SK-N-SH (cell line): ENCODE data around the gene DIAPH2. TPM values are rescaled to one million over a fixed set of nuclear protein-coding genes. Genes with fewer than 3 reads are reported as not detected.

Experiments
- CTCF ChIA-PET: fragments of 300-600, 350-600 bp; formaldehyde crosslinking; extraction: SDS; loops from one replicate; lab custom pipeline; 2021; lab: Yijun Ruan, JAX
- POLR2A ChIA-PET: fragments of 350-600 bp; sonication (Branson Sonifier 250); formaldehyde crosslinking; extraction: SDS; loops from one replicate; lab custom pipeline; 2020; ENCODE audit warnings: antibody characterized with exemption, inconsistent platforms; lab: Yijun Ruan, JAX
- DNase-seq: peaks from one replicate; pipeline ENCODE4 v3.0.0; 2012
- H2AFZ ChIP-seq: fragments of 200-600 bp; sonication (generic); 2 replicates; pipeline ENCODE4 v1.8.1; 2016; ENCODE audit warnings: antibody characterized with exemption, mild to moderate bottlenecking, low read depth
- H3F3A ChIP-seq: fragments of 200-600 bp; sonication (generic); replicated peaks from 2 replicates; pipeline ENCODE3; 2016; ENCODE audit warnings: antibody characterized with exemption, mild to moderate bottlenecking; ENCODE audit not compliant: insufficient read depth
- H3K27ac ChIP-seq, 2 experiments: fragments of 200-500 bp in 1 of 2; fragments of 200-600 bp in 1 of 2; sonication (Bioruptor generic) in 1 of 2; sonication (generic), shearing (Covaris generic) in 1 of 2; 2 replicates each; pipeline versions ENCODE4 v1.5.1 to v1.6.1; 2014 to 2016; ENCODE audit warnings: low read depth in 2 of 2, inconsistent platforms in 1 of 2, low read length in 1 of 2, mild to moderate bottlenecking in 1 of 2, mixed read lengths in 1 of 2
- H3K27me3 ChIP-seq: fragments of 200-600 bp; sonication (generic), shearing (Covaris generic); 2 replicates; pipeline ENCODE4 v1.6.1; 2016; ENCODE audit warnings: mixed run types; ENCODE audit not compliant: insufficient read depth
- H3K36me3 ChIP-seq, 2 experiments: fragments of 200-500 bp in 1 of 2; fragments of 200-600 bp in 1 of 2; sonication (Bioruptor generic) in 1 of 2; sonication (generic) in 1 of 2; replicated peaks in 1 of 2; 2 replicates each; pipeline versions ENCODE3 to v1.5.1; 2014 to 2016; ENCODE audit warnings: low read length in 1 of 2, mild to moderate bottlenecking in 1 of 2; ENCODE audit not compliant: insufficient read depth in 2 of 2, control insufficient read depth in 1 of 2
- H3K4me1 ChIP-seq, 2 experiments: fragments of 200-500 bp in 1 of 2; fragments of 200-600 bp in 1 of 2; sonication (Bioruptor generic) in 1 of 2; sonication (generic), shearing (Covaris generic) in 1 of 2; 2 replicates each; pipeline versions ENCODE4 v1.5.1 to v1.6.1; 2014 to 2016; ENCODE audit warnings: low read depth in 1 of 2, low read length in 1 of 2, mixed run types in 1 of 2; ENCODE audit not compliant: insufficient read depth in 2 of 2, control insufficient read depth in 1 of 2
- H3K4me2 ChIP-seq: fragments of 200-600 bp; sonication (generic), shearing (Covaris generic); 2 replicates; pipeline ENCODE4 v1.6.1; 2017; ENCODE audit warnings: mixed run types
- H3K4me3 ChIP-seq, 2 experiments: fragments of 200-500 bp in 1 of 2; fragments of 200-600 bp in 1 of 2; sonication (Bioruptor generic) in 1 of 2; sonication (generic), shearing (Covaris generic) in 1 of 2; 2 replicates each; pipeline versions ENCODE4 v1.5.1 to v1.8.1; 2014 to 2016; ENCODE audit warnings: low read depth in 2 of 2, inconsistent platforms in 1 of 2, low read length in 1 of 2, mild to moderate bottlenecking in 1 of 2, mixed read lengths in 1 of 2, moderate library complexity in 1 of 2
- H3K79me2 ChIP-seq: fragments of 200-600 bp; sonication (generic); 2 replicates; pipeline ENCODE4 v1.8.1; 2017; ENCODE audit warnings: mild to moderate bottlenecking; ENCODE audit not compliant: insufficient read depth
- H3K9ac ChIP-seq: fragments of 200-600 bp; sonication (generic); 2 replicates; pipeline ENCODE4 v1.6.1; 2017; ENCODE audit warnings: mixed run types
- H3K9me2 ChIP-seq: fragments of 200-600 bp; sonication (generic); 2 replicates; pipeline ENCODE4 v1.6.1; 2017; ENCODE audit warnings: mixed run types
- H3K9me3 ChIP-seq: fragments of 200-600 bp; sonication (generic); 2 replicates; pipeline ENCODE4 v1.6.1; 2017; ENCODE audit warnings: mixed run types, mild to moderate bottlenecking, moderate library complexity
- H4K20me1 ChIP-seq: fragments of 200-600 bp; sonication (generic); 2 replicates; pipeline ENCODE4 v1.6.1; 2017; ENCODE audit warnings: mild to moderate bottlenecking, mixed run types; ENCODE audit not compliant: insufficient read depth
- EP300 ChIP-seq, 2 experiments: IDR thresholded peaks; 2 replicates each; pipeline versions ENCODE4 v1.4.0 to v1.6.1; 2012; ENCODE audit warnings: borderline replicate concordance in 1 of 2, low read depth in 1 of 2, low read length in 1 of 2
- FOXJ3 ChIP-seq: sonication (generic); formaldehyde crosslinking; IDR thresholded peaks from 2 replicates; pipeline ENCODE4 v1.5.1; 2020; ENCODE audit warnings: mild to moderate bottlenecking, missing genetic modification reagents
- MEF2A ChIP-seq: IDR thresholded peaks from 2 replicates; pipeline ENCODE4 v1.4.0; 2012; ENCODE audit warnings: low read depth, borderline replicate concordance
- MXI1 ChIP-seq: IDR thresholded peaks from 2 replicates; pipeline ENCODE4 v1.6.1; 2012; ENCODE audit warnings: mild to moderate bottlenecking, low read depth, low read length, improper control_type of control experiment
- NFIC ChIP-seq: IDR thresholded peaks from 2 replicates; pipeline ENCODE4 v1.4.0; 2012; ENCODE audit warnings: borderline replicate concordance
- NRF1 ChIP-seq: IDR thresholded peaks from 2 replicates; pipeline ENCODE4 v1.6.1; 2012; ENCODE audit warnings: low read depth, mild to moderate bottlenecking, low read length
- PBX3 ChIP-seq: IDR thresholded peaks from 2 replicates; pipeline ENCODE4; 2012
- POLR2AphosphoS5 ChIP-seq: IDR thresholded peaks from 2 replicates; pipeline ENCODE4 v1.6.1; 2012; ENCODE audit warnings: low read depth, low read length
- RAD21 ChIP-seq: IDR thresholded peaks from 2 replicates; pipeline ENCODE4 v1.6.1; 2012; ENCODE audit warnings: mild to moderate bottlenecking, low read length
- SIN3A ChIP-seq: IDR thresholded peaks from 2 replicates; pipeline ENCODE4 v1.6.1; 2012; ENCODE audit warnings: low read depth, mild to moderate bottlenecking, low read length, moderate library complexity, borderline replicate concordance
- TEAD4 ChIP-seq: IDR thresholded peaks from 2 replicates; pipeline ENCODE4 v1.4.0; 2012; ENCODE audit warnings: mild to moderate bottlenecking, borderline replicate concordance; ENCODE audit not compliant: insufficient read depth
- USF1 ChIP-seq: IDR thresholded peaks from 2 replicates; pipeline ENCODE4 v1.4.0; 2012; ENCODE audit warnings: low read depth, borderline replicate concordance
- USF2 ChIP-seq: fragments of 150-350 bp; IDR thresholded peaks from 2 replicates; pipeline ENCODE4 v1.6.1; 2017; ENCODE audit warnings: antibody characterized with exemption, low read length, low read depth, borderline replicate concordance
- ZBTB33 ChIP-seq: IDR thresholded peaks from 2 replicates; pipeline ENCODE4 v1.4.0; 2012; ENCODE audit warnings: low read depth, borderline replicate concordance
- WGBS: methylation state at CpG from one replicate; pipeline ENCODE4 v1.1.6; 2017; ENCODE audit warnings: low lambda C conversion rate; 5-methylcytosine and 5-hydroxymethylcytosine counted together
- polyA plus RNA-seq, 3 experiments: library from polyadenylated mRNA; depleted of rRNA; stranded (reverse); fragments of >200 nt; gene quantifications; 2 replicates each; pipeline ENCODE4 v1.2.3, GENCODE V29; 2012

The DIAPH2 gene
- polyA plus RNA-seq, 1 of the 3 experiments (the other 2 are of a cell fraction): 1.1 TPM

- ChIA-PET POLR2A (no interaction called here), CTCF (no interaction called here)
- Histone ChIP-seq H3K27me3 (no peaks in the 10 kb centered on the region; the same call in 1 of the 2 replicates), H3K9ac (no peak overlapping the region), H3K4me3 (no peak overlapping the region), H2AFZ (no peak overlapping the region), H3K9me2 (no peaks in the 10 kb centered on the region), H4K20me1 (no peaks in the 10 kb centered on the region), H3K79me2 (no peaks in the 10 kb centered on the region), H3F3A (no peaks in the 10 kb centered on the region), H3K27ac (no peak overlapping the region), H3K36me3 (no peaks in the 10 kb centered on the region), H3K4me1 (no peaks in the 10 kb centered on the region), H3K9me3 (no peaks in the 10 kb centered on the region), H3K4me2 (no peak overlapping the region)
- no peak for TF ChIP-seq ZBTB33
- no peak for TF ChIP-seq FOXJ3
- no peak for TF ChIP-seq NFIC
- no peak for TF ChIP-seq USF1
- TF ChIP-seq SIN3A: no peak
- TF ChIP-seq TEAD4: no peak
- no peak for TF ChIP-seq RAD21
- no peak for TF ChIP-seq MEF2A
- no peak for TF ChIP-seq NRF1
- TF ChIP-seq USF2: no peak
- no peak for TF ChIP-seq MXI1
- TF ChIP-seq POLR2AphosphoS5: no peak
- no peak for TF ChIP-seq PBX3
- TF ChIP-seq EP300 (IDR thresholded peaks at IDR 0.05; ENCODE audit: borderline replicate concordance in 1 of 2, low read depth in 1 of 2, low read length in 1 of 2): no peak
- no peak for DNase-seq
- WGBS: 43% methylated on average over 1 of the region's 1 CpG
These were observed 114.3 kb downstream of the DIAPH2 start for GRCh38 chrX:96798982-96799381.
